HG02798 (cell line): Measurements from ENCODE around the gene UBA52.

Experiments
- ATAC-seq: cut with Tn5 transposase; IDR thresholded peaks from one replicate; pipeline ENCODE4 v1.9.1; 2021; ENCODE audit warnings: mild to moderate bottlenecking; ENCODE audit not compliant: unreplicated experiment, poor library complexity

UBA52 gene

GRCh38 chr19:18605546-18606280 lies 34.1 kb downstream of the UBA52 start:
- ATAC-seq, result no peak

- ATAC-seq, result no peak
Measured at GRCh38 chr19:18606281-18607225, 34.9 kb downstream of the UBA52 start, which contains the start of gene CRLF1. TSS of gene CRLF1 (minus strand) at chr19:18606799. CDS start at chr19:18606656, 143 bp downstream.

GRCh38 chr19:18607226-18608101 lies 35.8 kb downstream of the UBA52 start:
- ATAC-seq, result no peak

- ATAC-seq, result no peak
Measured at GRCh38 chr19:18608102-18608804, 36.6 kb downstream of the UBA52 start.

- no peak for ATAC-seq
Measured at GRCh38 chr19:18608805-18609716, 37.4 kb downstream of the UBA52 start.

- ATAC-seq, result no peak
Measured at GRCh38 chr19:18609717-18610051, 38.0 kb downstream of the UBA52 start.

- no peak for ATAC-seq
Measured at GRCh38 chr19:18610245-18610555, 38.5 kb downstream of the UBA52 start.

- ATAC-seq, result no peak
Measured at GRCh38 chr19:18610556-18611326, 39.1 kb downstream of the UBA52 start.

GRCh38 chr19:18611327-18612050 lies 39.8 kb downstream of the UBA52 start:
- ATAC-seq, result no peak

GRCh38 chr19:18612051-18612771 lies 40.6 kb downstream of the UBA52 start:
- ATAC-seq, result no peak

- ATAC-seq, result no peak
Measured at GRCh38 chr19:18612772-18613588, 41.3 kb downstream of the UBA52 start, which contains the start of gene TMEM59L. TSS of gene TMEM59L (plus strand) at chr19:18612870. CDS start at chr19:18612959, 89 bp downstream.

- ATAC-seq, result no peak
Measured at GRCh38 chr19:18613589-18614234, 42.1 kb downstream of the UBA52 start.

GRCh38 chr19:18616023-18616422 lies 44.4 kb downstream of the UBA52 start:
- ATAC-seq, result no peak

GRCh38 chr19:18617562-18617961 lies 45.9 kb downstream of the UBA52 start:
- ATAC-seq, result no peak

GRCh38 chr19:18618236-18618635 lies 46.6 kb downstream of the UBA52 start:
- ATAC-seq, result no peak

GRCh38 chr19:18620311-18620710 lies 48.7 kb downstream of the UBA52 start:
- ATAC-seq, result no peak
